Neuron (in vitro differentiated cells): Measurements from ENCODE around the gene TRAPPC10.

Experiments used
- H2AFZ ChIP-seq: one replicate; pipeline ENCODE4 v1.6.1; 2013; ENCODE audit warnings: low read depth, mild to moderate bottlenecking, inconsistent platforms, low read length, moderate library complexity
- H3K27me3 ChIP-seq: one replicate; pipeline ENCODE4 v1.6.1; 2013; ENCODE audit warnings: low read length; ENCODE audit not compliant: insufficient read depth
- H3K36me3 ChIP-seq: one replicate; pipeline ENCODE4 v1.6.1; 2013; ENCODE audit warnings: low read length; ENCODE audit not compliant: insufficient read depth
- H3K4me1 ChIP-seq: one replicate; pipeline ENCODE4 v1.6.1; 2013; ENCODE audit warnings: low read length; ENCODE audit not compliant: insufficient read depth
- H3K4me3 ChIP-seq: 2 replicates; pipeline ENCODE4 v1.5.1; 2013; ENCODE audit warnings: mild to moderate bottlenecking, low read length, moderate library complexity
- H3K9me3 ChIP-seq: one replicate; pipeline ENCODE4 v1.6.1; 2013; ENCODE audit warnings: low read length

Gene TRAPPC10

DNA sequence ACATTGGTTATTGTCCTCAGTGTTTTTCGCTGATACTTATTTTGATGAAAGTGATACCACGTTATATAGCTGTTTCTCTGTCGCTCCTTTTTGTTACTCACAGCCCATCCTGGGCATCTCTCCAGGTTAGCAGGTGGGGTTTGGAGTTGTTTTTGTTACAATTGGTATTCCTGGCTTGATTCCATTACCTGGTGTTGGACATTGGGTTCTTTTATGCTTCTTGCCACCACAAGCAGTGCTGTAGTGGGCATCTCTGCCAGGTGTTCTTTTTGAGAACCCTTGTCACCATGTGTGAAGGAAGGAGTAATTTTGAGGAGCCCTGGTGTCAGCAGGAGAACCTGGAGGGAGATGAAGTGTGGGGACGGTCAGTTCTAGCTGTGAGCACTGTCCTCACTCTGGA lies 47.6 kb downstream of the TRAPPC10 start:
- no peaks in the 10 kb centered on the region for H3K9me3 ChIP-seq
- H2AFZ ChIP-seq, result no peak overlapping the region
- H3K4me3 ChIP-seq, result no peak overlapping the region
- no peaks in the 10 kb centered on the region for H3K4me1 ChIP-seq
- H3K36me3 ChIP-seq, result peaks cover 67% of the 10 kb centered on the region
- H3K27me3 ChIP-seq, result no peaks in the 10 kb centered on the region

DNA sequence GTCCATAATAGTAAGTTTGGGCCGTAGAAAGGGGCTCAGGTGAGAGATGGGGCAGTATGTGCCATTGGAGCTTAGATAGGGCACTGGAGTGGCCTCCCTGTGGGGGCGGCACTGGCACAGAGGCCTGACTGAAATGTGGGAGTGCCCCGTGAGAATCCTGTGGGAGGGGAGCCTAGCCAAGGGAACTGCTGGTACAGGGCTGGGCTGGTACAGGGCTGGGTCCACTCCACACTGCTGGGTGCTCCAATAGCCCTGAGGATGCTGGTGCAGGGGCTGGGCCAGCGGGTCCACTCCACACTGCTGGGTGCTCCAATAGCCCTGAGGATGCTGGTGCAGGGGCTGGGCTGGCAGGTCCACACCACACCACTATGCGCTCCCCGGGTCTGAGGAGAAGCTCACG lies 50.3 kb downstream of the TRAPPC10 start:
- H3K27me3 ChIP-seq, result no peaks in the 10 kb centered on the region
- H3K4me3 ChIP-seq, result no peak overlapping the region
- H3K36me3 ChIP-seq, result peaks cover 65% of the 10 kb centered on the region
- no peaks in the 10 kb centered on the region for H3K4me1 ChIP-seq
- H2AFZ ChIP-seq, result no peak overlapping the region
- no peaks in the 10 kb centered on the region for H3K9me3 ChIP-seq

DNA sequence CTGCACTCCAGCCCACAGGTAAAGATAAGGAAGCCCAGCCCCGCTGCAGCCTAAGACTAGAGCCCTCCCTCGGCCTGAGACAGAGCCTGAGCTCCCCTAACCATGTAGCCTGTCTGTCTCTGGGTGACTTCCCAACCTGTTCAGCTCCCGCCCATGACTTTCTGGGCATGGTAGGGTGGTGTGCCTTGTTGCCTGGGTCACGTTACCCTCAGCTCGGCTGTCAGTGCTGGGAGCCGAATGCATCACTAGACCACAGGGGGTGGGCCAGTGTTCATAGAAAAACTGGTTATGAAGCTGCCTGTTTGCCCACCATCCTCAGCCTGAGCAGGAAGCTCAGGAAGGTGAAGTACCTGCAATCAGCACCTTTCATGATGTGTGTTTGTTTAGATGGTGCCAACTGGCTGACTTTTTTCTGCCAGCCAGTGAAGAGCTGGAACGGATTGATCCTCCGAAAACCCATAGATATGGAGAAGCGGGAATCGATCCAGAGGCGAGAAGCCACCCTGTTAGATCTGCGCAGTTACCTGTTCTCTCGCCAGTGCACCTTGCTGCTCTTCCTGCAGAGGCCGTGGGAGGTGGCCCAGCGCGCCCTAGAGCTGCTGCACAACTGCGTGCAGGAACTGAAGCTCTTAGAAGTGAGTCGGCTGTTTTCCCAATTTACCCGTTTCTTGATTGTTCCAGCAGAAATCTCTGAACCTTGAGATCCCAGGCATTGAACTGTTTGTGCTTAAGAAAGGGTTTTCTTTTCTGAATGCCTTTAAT lies 51.2 kb downstream of the TRAPPC10 start:
- peaks cover 4% of the 10 kb centered on the region for H3K4me1 ChIP-seq
- H2AFZ ChIP-seq, result no peak overlapping the region
- H3K4me3 ChIP-seq, result no peak overlapping the region
- no peaks in the 10 kb centered on the region for H3K9me3 ChIP-seq
- peaks cover 66% of the 10 kb centered on the region for H3K36me3 ChIP-seq
- no peaks in the 10 kb centered on the region for H3K27me3 ChIP-seq

DNA sequence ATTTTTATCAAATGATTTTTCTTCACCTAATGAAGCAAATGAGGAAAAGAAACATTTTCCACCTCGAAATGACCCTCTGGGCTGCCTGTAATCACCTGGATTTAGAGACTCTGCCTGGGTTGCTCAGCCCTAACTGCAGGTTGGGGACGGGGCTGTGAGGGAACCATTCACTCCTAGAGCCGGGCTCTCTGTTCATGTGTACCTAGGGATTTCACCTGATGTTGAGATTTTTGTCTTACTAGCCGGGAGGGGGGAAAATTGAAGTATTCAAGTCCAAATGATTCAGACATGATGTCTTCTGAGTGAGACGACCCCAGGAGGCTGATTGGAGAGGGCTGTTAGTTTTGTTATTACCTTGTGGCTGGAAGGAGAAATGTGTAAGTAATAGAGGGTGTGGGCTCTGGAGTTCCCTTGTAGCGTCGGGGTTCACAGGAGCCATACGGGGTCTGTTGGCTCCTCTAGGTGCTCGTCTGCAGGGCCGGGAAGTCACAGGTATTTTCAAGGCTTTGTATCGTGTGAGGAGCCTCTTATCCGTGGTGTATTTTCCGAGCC lies 52.8 kb downstream of the TRAPPC10 start:
- H3K36me3 ChIP-seq, result peaks cover 61% of the 10 kb centered on the region

DNA sequence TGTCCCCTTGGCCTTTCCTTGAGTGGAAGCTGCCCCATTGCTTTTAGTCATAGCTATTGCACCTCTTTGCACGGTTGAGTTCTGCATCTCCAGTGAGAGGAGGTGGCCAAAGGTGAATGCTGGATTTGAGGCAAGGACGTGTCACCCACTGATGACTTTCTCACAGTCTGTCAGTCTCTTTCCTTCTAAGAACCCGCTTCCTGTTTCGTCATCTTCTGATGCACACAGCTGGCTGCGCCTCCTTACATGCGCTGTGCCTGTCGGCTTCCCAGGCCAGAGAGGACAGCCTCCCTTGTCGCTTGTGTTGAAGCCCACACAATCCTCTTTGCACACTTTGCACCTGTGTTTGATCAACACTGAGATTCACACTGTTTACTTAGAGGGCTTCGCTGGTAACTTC lies 53.3 kb downstream of the TRAPPC10 start:
- H3K9me3 ChIP-seq, result no peaks in the 10 kb centered on the region
- H3K27me3 ChIP-seq, result no peaks in the 10 kb centered on the region
- H3K4me1 ChIP-seq, result peaks cover 4% of the 10 kb centered on the region
- no peak overlapping the region for H2AFZ ChIP-seq
- peaks cover 59% of the 10 kb centered on the region for H3K36me3 ChIP-seq
- no peak overlapping the region for H3K4me3 ChIP-seq

More for the DNA sequence above, 52.8 kb downstream of the TRAPPC10 start:
- Histone ChIP-seq H3K4me3 (no peak overlapping the region), H3K4me1 (peaks cover 4% of the 10 kb centered on the region), H3K9me3 (no peaks in the 10 kb centered on the region), H3K27me3 (no peaks in the 10 kb centered on the region), H2AFZ (no peak overlapping the region)

DNA sequence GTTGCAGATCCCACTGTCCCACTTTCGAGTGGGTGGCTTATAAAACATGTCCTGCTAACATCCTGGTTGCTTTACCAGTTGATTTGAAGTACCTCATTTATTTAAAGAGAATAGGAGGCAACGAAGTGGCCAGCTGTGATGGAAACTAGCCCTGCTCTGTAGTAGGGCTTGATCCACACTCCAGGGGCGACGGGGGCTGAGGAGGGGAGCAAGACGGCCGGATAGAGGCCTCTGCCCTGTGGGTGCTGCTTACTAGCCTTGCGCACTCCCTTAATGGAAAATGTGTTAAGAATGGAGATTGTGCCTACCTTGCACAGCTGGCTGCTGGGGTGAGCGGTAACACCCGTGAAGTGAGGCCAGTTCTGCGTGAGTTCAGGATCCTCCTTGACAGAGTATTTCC lies 54.0 kb downstream of the TRAPPC10 start:
- H3K27me3 ChIP-seq, result no peaks in the 10 kb centered on the region
- peaks cover 55% of the 10 kb centered on the region for H3K36me3 ChIP-seq
- H3K4me1 ChIP-seq, result peaks cover 4% of the 10 kb centered on the region
- no peaks in the 10 kb centered on the region for H3K9me3 ChIP-seq
- H2AFZ ChIP-seq, result no peak overlapping the region
- H3K4me3 ChIP-seq, result no peak overlapping the region

DNA sequence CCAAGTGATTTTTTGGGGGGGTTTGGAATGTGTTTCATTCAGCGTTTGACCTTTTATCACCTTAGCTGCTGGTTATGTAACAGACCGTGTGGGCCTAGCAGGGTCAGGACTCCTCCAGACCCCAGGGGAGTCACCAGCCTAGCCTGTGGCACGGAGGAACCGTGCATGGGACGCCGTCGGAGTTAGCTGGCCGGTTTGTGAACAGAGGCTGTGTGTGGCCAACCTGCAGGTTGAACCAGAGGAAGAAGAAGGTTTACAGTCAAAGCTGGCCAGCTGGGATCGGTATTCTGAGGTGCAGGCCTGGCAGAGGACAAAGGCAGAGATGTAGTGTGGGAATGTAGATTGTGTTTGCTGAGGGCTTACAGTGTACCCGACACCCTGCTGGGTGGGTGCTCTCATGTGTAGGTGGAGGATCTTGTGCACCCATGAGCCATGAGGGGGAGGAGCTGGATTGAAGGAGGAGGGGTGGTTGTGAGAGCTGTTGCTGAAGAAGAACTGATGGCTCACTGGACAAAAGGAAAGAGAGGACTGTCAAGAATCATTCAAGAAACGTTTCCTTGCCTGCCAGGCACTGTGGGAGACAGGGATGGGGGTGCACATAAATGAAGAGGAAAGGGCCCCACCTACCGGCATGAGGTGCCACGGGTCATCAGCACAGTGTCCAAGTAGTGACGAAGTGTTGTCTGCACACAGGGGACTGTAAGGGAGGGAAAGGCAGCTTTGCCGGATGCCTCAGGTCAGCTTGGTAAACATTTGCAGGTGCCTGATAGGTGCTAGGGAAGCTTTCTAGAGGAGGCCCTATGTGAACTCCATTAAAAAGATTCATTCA lies 55.1 kb downstream of the TRAPPC10 start:
- Histone ChIP-seq H3K4me1 (peaks cover 4% of the 10 kb centered on the region), H3K27me3 (no peaks in the 10 kb centered on the region), H3K4me3 (no peak overlapping the region), H2AFZ (no peak overlapping the region), H3K36me3 (peaks cover 57% of the 10 kb centered on the region), H3K9me3 (no peaks in the 10 kb centered on the region)

DNA sequence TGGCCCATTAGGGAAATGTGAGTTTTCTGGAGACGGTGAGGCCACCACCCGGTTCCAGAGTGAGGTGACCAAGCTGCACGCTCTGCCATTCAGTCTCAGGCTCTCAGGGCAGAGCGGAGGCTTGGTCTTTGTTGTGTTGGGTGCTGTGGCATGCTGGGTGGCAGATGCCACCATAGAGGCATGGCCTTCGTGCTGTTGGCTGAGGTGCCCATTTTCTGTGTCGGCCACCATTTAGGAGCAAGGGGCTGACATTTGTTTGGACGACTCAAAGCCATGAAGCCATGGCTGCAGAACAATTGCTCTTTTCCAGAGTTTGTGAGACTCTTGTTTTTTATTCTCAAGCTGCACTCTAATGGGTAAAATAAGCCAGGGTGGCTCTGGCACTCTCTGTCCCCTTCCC lies 58.3 kb downstream of the TRAPPC10 start:
- Histone ChIP-seq H3K36me3 (peaks cover 43% of the 10 kb centered on the region), H2AFZ (no peak overlapping the region)

DNA sequence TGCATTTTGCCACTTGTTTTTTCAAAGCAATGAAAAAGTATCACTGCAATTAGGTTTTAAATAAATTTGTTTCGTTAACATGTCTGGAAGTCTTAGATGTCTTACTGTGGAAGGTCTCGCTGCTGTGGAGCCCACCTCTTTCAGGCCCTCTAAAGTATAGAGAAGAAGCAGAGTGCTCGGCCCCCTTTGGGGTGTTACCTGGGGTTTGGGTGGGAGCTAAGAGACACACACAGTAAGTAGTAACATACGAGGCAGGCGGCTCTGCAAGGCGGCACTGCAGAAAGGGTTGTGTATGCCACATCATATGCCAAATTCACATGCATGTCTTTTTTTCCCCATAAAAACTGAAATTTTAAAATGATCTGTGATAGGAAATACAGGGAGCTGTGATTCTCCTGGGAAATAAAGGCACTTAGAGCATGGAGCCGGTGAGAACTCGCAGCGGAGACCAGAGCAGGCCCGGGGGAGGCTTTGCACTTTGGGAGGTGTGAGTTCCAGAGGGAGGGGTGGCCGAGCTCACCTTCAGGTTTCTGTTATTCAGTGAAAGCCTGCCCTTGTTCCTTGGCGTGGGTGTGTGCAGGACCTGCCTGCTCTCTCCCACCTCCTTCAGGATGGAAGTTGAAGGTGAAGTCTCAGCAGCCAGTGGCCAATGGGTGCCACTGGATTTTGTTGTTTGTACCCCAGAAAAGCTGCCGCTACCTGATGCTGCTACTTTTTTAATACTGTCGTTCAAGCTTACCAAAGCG lies 59.4 kb downstream of the TRAPPC10 start:
- H3K27me3 ChIP-seq, result no peaks in the 10 kb centered on the region
- no peaks in the 10 kb centered on the region for H3K9me3 ChIP-seq
- no peak overlapping the region for H3K4me3 ChIP-seq
- no peak overlapping the region for H2AFZ ChIP-seq
- H3K4me1 ChIP-seq, result peaks cover 4% of the 10 kb centered on the region
- peaks cover 42% of the 10 kb centered on the region for H3K36me3 ChIP-seq

More for the DNA sequence above, 58.3 kb downstream of the TRAPPC10 start:
- Histone ChIP-seq H3K4me1 (peaks cover 4% of the 10 kb centered on the region), H3K4me3 (no peak overlapping the region), H3K27me3 (no peaks in the 10 kb centered on the region), H3K9me3 (no peaks in the 10 kb centered on the region)

DNA sequence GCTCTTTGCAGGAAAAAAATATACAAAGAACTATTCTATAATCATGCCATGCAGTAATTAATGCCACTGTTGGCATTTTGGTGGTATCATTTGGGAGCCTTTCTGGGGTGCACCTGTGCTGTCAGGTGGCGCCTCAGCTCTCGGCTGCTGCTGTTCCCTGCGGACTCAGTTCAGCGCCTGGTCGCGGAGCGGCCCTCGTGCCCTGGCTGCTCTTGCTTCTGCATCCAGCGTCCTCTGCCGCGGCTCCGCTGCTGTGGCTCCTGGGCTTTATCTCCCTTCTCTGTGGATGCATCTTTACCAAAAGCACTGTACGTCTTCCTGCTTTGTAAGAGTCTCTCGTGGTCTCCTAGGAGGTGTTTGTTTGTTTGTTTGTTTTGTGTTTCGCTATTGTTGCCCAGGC lies 60.0 kb downstream of the TRAPPC10 start:
- peaks cover 45% of the 10 kb centered on the region for H3K36me3 ChIP-seq
- no peaks in the 10 kb centered on the region for H3K9me3 ChIP-seq
- H3K4me3 ChIP-seq, result no peak overlapping the region
- H3K27me3 ChIP-seq, result no peaks in the 10 kb centered on the region
- peaks cover 4% of the 10 kb centered on the region for H3K4me1 ChIP-seq
- H2AFZ ChIP-seq, result no peak overlapping the region

DNA sequence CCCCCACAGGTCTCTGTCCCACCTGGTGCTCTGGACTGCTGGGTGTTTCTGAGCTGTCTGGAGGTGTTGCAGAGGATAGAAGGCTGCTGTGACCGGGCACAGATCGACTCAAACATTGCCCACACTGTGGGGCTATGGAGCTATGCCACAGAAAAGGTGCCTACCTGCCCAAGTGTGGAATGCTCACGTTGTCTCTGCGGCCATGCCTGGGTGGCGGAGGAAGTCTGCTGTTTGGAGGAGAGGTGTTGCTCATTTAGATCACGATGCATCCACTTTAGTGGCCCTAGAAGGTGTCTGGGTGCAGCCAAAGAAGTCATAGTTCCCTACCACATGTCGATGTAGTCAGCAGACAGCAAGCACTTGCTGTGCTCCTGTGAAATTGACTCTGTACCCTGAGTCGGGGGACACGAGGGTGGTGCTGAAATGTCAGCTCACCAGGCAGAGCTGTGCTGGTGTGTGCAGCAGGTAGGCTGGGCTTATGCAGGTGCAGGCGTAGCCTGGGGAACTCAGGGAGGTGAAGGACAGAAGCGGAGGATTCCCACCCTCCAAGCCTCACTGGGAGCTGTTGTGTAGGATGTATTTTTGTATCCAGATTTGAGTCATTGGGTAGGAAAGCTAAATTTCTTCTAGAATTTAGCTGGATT lies 62.3 kb downstream of the TRAPPC10 start:
- Histone ChIP-seq H3K27me3 (no peaks in the 10 kb centered on the region), H3K4me1 (no peaks in the 10 kb centered on the region), H3K36me3 (peaks cover 55% of the 10 kb centered on the region), H3K4me3 (no peak overlapping the region), H2AFZ (no peak overlapping the region), H3K9me3 (no peaks in the 10 kb centered on the region)

DNA sequence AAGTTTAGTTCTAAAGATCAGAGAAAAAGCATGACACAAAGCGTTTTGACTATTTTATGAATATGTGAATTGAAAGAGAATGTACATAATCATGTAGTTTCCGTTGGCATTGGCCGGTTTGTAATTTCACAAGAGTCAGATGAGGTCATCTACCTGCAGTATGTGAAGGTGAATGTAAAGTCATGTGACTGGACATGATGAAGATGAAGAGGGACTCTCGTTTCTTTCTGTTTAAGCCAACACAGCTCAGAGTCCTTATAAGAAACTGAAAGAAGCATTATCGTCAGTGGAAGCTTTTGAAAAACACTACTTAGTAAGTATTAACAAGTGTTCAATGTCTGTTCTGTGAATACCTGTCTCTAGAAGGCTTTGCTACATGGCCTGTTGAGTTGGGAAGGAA lies 64.2 kb downstream of the TRAPPC10 start:
- no peak overlapping the region for H2AFZ ChIP-seq
- peaks cover 66% of the 10 kb centered on the region for H3K36me3 ChIP-seq

More for the DNA sequence above, 64.2 kb downstream of the TRAPPC10 start:
- Histone ChIP-seq H3K9me3 (no peaks in the 10 kb centered on the region), H3K4me3 (no peak overlapping the region), H3K4me1 (no peaks in the 10 kb centered on the region), H3K27me3 (no peaks in the 10 kb centered on the region)
